ENCODE measurements around the gene TPCN2. TPM values are rescaled to one million over a fixed set of nuclear protein-coding genes. Genes with fewer than 3 reads are reported as not detected.
A peak's percentile ranks its signal among the peaks of the same experiment; 100 is the strongest.
"Not testable (repeated sequence)": the region's sequence is repeated elsewhere in the genome, so short reads cannot be mapped to it uniquely, and the experiment has no call there.

Gene TPCN2
- total and polyA plus RNA-seq, 4 donors: 1.5 to 27.9 (median 23.3) TPM

GRCh38 chr11:69075421-69076128 is 26.8 kb downstream of the TPCN2 start:
- Histone ChIP-seq H3K9me3 (ENCODE audit: control insufficient read depth, low read length) (no peaks in the 10 kb centered on the region), H3K27me3 (ENCODE audit: control insufficient read depth in 1 of 2, insufficient read depth in 2 of 2, low read length in 1 of 2) (no peaks in the 10 kb centered on the region), H3K36me3 (ENCODE audit: control insufficient read depth in 1 of 2, insufficient read depth in 2 of 2, low read length in 1 of 2) (peaks cover 0 to 3% of the 10 kb centered on the region in 2 donors), H3K4me3 (ENCODE audit: low read length in 2 of 2) (no peak overlapping the region), H3K27ac (ENCODE audit: low read depth in 1 of 2, low read length in 2 of 2) (no peak overlapping the region), H3K4me1 (ENCODE audit: control insufficient read depth in 1 of 2, insufficient read depth in 2 of 2, low read length in 2 of 2) (no peaks in the 10 kb centered on the region)
- WGBS, 2 donors: 68 to 70% methylated on average over 18 of the region's 18 CpGs
- intact Hi-C loops (cut with DNase I): no loop called here
- DNase-seq (peak; percentile 88 to 92), ATAC-seq (ENCODE audit: low FRiP score) (peak; percentile 75)

- no peak overlapping the region for H3K4me3 ChIP-seq (ENCODE audit: low read length in 2 of 2)
- no peak for ATAC-seq (ENCODE audit: low FRiP score)
- no peak overlapping the region for H3K27ac ChIP-seq (ENCODE audit: low read depth in 1 of 2, low read length in 2 of 2)
- H3K27me3 ChIP-seq (ENCODE audit: control insufficient read depth in 1 of 2, insufficient read depth in 2 of 2, low read length in 1 of 2): no peaks in the 10 kb centered on the region
- intact Hi-C loops (cut with DNase I): no loop called here
- no peaks in the 10 kb centered on the region for H3K9me3 ChIP-seq (ENCODE audit: control insufficient read depth, low read length)
- H3K36me3 ChIP-seq (ENCODE audit: control insufficient read depth in 1 of 2, insufficient read depth in 2 of 2, low read length in 1 of 2): peaks cover 0 to 3% of the 10 kb centered on the region in 2 donors
- no peaks in the 10 kb centered on the region for H3K4me1 ChIP-seq (ENCODE audit: control insufficient read depth in 1 of 2, insufficient read depth in 2 of 2, low read length in 2 of 2)
- no peak for DNase-seq
- WGBS, 2 donors: 78 to 81% methylated on average over 19 to 20 of the region's 20 CpGs
Measured at GRCh38 chr11:69076129-69076791, 27.5 kb downstream of the TPCN2 start.

- H3K27me3 ChIP-seq (ENCODE audit: control insufficient read depth in 1 of 2, insufficient read depth in 2 of 2, low read length in 1 of 2); H3K4me3 ChIP-seq (ENCODE audit: low read length in 2 of 2); ATAC-seq (ENCODE audit: low FRiP score); DNase-seq; H3K36me3 ChIP-seq (ENCODE audit: control insufficient read depth in 1 of 2, insufficient read depth in 2 of 2, low read length in 1 of 2); H3K4me1 ChIP-seq (ENCODE audit: control insufficient read depth in 1 of 2, insufficient read depth in 2 of 2, low read length in 2 of 2); H3K27ac ChIP-seq (ENCODE audit: low read depth in 1 of 2, low read length in 2 of 2); intact Hi-C loops (cut with DNase I); H3K9me3 ChIP-seq (ENCODE audit: control insufficient read depth, low read length): not testable (repeated sequence)
- 70 to 71% methylated on average over 6 of the region's 6 CpGs for WGBS, 2 donors
Measured at GRCh38 chr11:69076977-69077376, 28.2 kb downstream of the TPCN2 start.

- intact Hi-C loops (cut with DNase I): no loop called here
Measured at GRCh38 chr11:69078508-69078907, 29.8 kb downstream of the TPCN2 start.

GRCh38 chr11:69078930-69079605 is 30.3 kb downstream of the TPCN2 start:
- intact Hi-C loops (cut with DNase I): no loop called here
- Histone ChIP-seq H3K36me3 (ENCODE audit: control insufficient read depth in 1 of 2, insufficient read depth in 2 of 2, low read length in 1 of 2) (peaks cover 0 to 2% of the 10 kb centered on the region in 2 donors), H3K27me3 (ENCODE audit: control insufficient read depth in 1 of 2, insufficient read depth in 2 of 2, low read length in 1 of 2) (no peaks in the 10 kb centered on the region), H3K9me3 (ENCODE audit: control insufficient read depth, low read length) (no peaks in the 10 kb centered on the region), H3K27ac (ENCODE audit: low read depth in 1 of 2, low read length in 2 of 2) (no peak overlapping the region), H3K4me3 (ENCODE audit: low read length in 2 of 2) (no peak overlapping the region), H3K4me1 (ENCODE audit: control insufficient read depth in 1 of 2, insufficient read depth in 2 of 2, low read length in 2 of 2) (no peaks in the 10 kb centered on the region)
- DNase-seq (no peak), ATAC-seq (ENCODE audit: low FRiP score) (no peak)
- 80 to 81% methylated on average over 20 of the region's 20 CpGs for WGBS, 2 donors

More at GRCh38 chr11:69078508-69078907, 29.8 kb downstream of the TPCN2 start:
- ATAC-seq (ENCODE audit: low FRiP score) (no peak), DNase-seq (no peak)
- H3K4me3 ChIP-seq (ENCODE audit: low read length in 2 of 2): no peak overlapping the region
- H3K36me3 ChIP-seq (ENCODE audit: control insufficient read depth in 1 of 2, insufficient read depth in 2 of 2, low read length in 1 of 2): peaks cover 0 to 2% of the 10 kb centered on the region in 2 donors
- H3K27me3 ChIP-seq (ENCODE audit: control insufficient read depth in 1 of 2, insufficient read depth in 2 of 2, low read length in 1 of 2): no peaks in the 10 kb centered on the region
- no peaks in the 10 kb centered on the region for H3K4me1 ChIP-seq (ENCODE audit: control insufficient read depth in 1 of 2, insufficient read depth in 2 of 2, low read length in 2 of 2)
- H3K9me3 ChIP-seq (ENCODE audit: control insufficient read depth, low read length): no peaks in the 10 kb centered on the region
- 93 to 94% methylated on average over 15 of the region's 15 CpGs for WGBS, 2 donors
- H3K27ac ChIP-seq (ENCODE audit: low read depth in 1 of 2, low read length in 2 of 2): no peak overlapping the region

GRCh38 chr11:69079661-69080256 is 31.0 kb downstream of the TPCN2 start:
- Histone ChIP-seq H3K4me1 (ENCODE audit: control insufficient read depth in 1 of 2, insufficient read depth in 2 of 2, low read length in 2 of 2) (no peaks in the 10 kb centered on the region), H3K9me3 (ENCODE audit: control insufficient read depth, low read length) (no peaks in the 10 kb centered on the region), H3K27me3 (ENCODE audit: control insufficient read depth in 1 of 2, insufficient read depth in 2 of 2, low read length in 1 of 2) (no peaks in the 10 kb centered on the region), H3K36me3 (ENCODE audit: control insufficient read depth in 1 of 2, insufficient read depth in 2 of 2, low read length in 1 of 2) (peaks cover 0 to 2% of the 10 kb centered on the region in 2 donors), H3K27ac (ENCODE audit: low read depth in 1 of 2, low read length in 2 of 2) (no peak overlapping the region), H3K4me3 (ENCODE audit: low read length in 2 of 2) (no peak overlapping the region)
- no peak for DNase-seq
- intact Hi-C loops (cut with DNase I): loop anchor here in 1 of 2 donors (10.0 kb wide), 1 partner anchor 175 kb away; the partner anchor contains the start of genes IGHMBP2 and MRPL21
- WGBS, 2 donors: 87% methylated on average over 16 to 17 of the region's 17 CpGs
- ATAC-seq (ENCODE audit: low FRiP score): no peak

GRCh38 chr11:69080257-69080995 is 31.7 kb downstream of the TPCN2 start:
- H3K27ac ChIP-seq (ENCODE audit: low read depth in 1 of 2, low read length in 2 of 2): no peak overlapping the region
- no peak for ATAC-seq (ENCODE audit: low FRiP score)
- H3K36me3 ChIP-seq (ENCODE audit: control insufficient read depth in 1 of 2, insufficient read depth in 2 of 2, low read length in 1 of 2): peaks cover 0 to 2% of the 10 kb centered on the region in 2 donors
- no peaks in the 10 kb centered on the region for H3K4me1 ChIP-seq (ENCODE audit: control insufficient read depth in 1 of 2, insufficient read depth in 2 of 2, low read length in 2 of 2)
- no peak overlapping the region for H3K4me3 ChIP-seq (ENCODE audit: low read length in 2 of 2)
- DNase-seq: no peak
- 83% methylated on average over 17 of the region's 17 CpGs for WGBS, 2 donors
- intact Hi-C loops (cut with DNase I): loop anchor here in 1 of 2 donors (10.0 kb wide), 1 partner anchor 176 kb away; the partner anchor contains the start of genes IGHMBP2 and MRPL21
- no peaks in the 10 kb centered on the region for H3K9me3 ChIP-seq (ENCODE audit: control insufficient read depth, low read length)
- H3K27me3 ChIP-seq (ENCODE audit: control insufficient read depth in 1 of 2, insufficient read depth in 2 of 2, low read length in 1 of 2): no peaks in the 10 kb centered on the region

- WGBS, 2 donors: 88 to 93% methylated on average over 23 of the region's 23 CpGs
- H3K36me3 ChIP-seq (ENCODE audit: control insufficient read depth in 1 of 2, insufficient read depth in 2 of 2, low read length in 1 of 2): peaks cover 0 to 2% of the 10 kb centered on the region in 2 donors
- DNase-seq (no peak), ATAC-seq (ENCODE audit: low FRiP score) (no peak)
- intact Hi-C loops (cut with DNase I): loop anchor here in 1 of 2 donors (10.0 kb wide), 1 partner anchor 176 kb away; the partner anchor contains the start of genes IGHMBP2 and MRPL21
- no peaks in the 10 kb centered on the region for H3K9me3 ChIP-seq (ENCODE audit: control insufficient read depth, low read length)
- H3K27ac ChIP-seq (ENCODE audit: low read depth in 1 of 2, low read length in 2 of 2): no peak overlapping the region
- no peaks in the 10 kb centered on the region for H3K4me1 ChIP-seq (ENCODE audit: control insufficient read depth in 1 of 2, insufficient read depth in 2 of 2, low read length in 2 of 2)
- H3K27me3 ChIP-seq (ENCODE audit: control insufficient read depth in 1 of 2, insufficient read depth in 2 of 2, low read length in 1 of 2): no peaks in the 10 kb centered on the region
- H3K4me3 ChIP-seq (ENCODE audit: low read length in 2 of 2): no peak overlapping the region
Measured at GRCh38 chr11:69081180-69081579, 32.4 kb downstream of the TPCN2 start.

Measured in aorta (tissue), 5 donors.